Neural progenitor cell (in vitro differentiated cells): ENCODE results near the gene DLEC1. TPM values are rescaled to one million over a fixed set of nuclear protein-coding genes. Genes with fewer than 3 reads are reported as not detected.
"Not testable (repeated sequence)": the region's sequence is repeated elsewhere in the genome, so short reads cannot be mapped to it uniquely, and the experiment has no call there.

ENCODE experiments used
- DNase-seq: peaks from one replicate; pipeline ENCODE4 v3.0.0-alpha.2; 2016; ENCODE audit warnings: low spot score
- H2AFZ ChIP-seq: fragments of 200-600 bp; sonication (generic); replicated peaks from 2 replicates; pipeline ENCODE4 v1.6.1; 2016; ENCODE audit warnings: antibody characterized with exemption
- H3F3A ChIP-seq: fragments of 200-600 bp; sonication (generic); 2 replicates; pipeline ENCODE4 v1.6.1; 2016; ENCODE audit warnings: antibody characterized with exemption, low read depth
- H3K27ac ChIP-seq: fragments of 200-600 bp; sonication (generic); 2 replicates; pipeline ENCODE4 v1.5.1; 2016; ENCODE audit warnings: mild to moderate bottlenecking
- H3K27me3 ChIP-seq: fragments of 200-600 bp; sonication (generic); 2 replicates; pipeline ENCODE4 v1.6.1; 2016; ENCODE audit warnings: mild to moderate bottlenecking, moderate library complexity
- H3K36me3 ChIP-seq: fragments of 200-600 bp; sonication (generic); 2 replicates; pipeline ENCODE4 v1.5.1; 2016
- H3K4me1 ChIP-seq: fragments of 200-600 bp; sonication (generic); 2 replicates; pipeline ENCODE4 v1.6.1; 2016; ENCODE audit warnings: mixed run types
- H3K4me2 ChIP-seq: fragments of 200-600 bp; sonication (generic); 2 replicates; pipeline ENCODE4 v1.6.1; 2016
- H3K4me3 ChIP-seq: fragments of 200-600 bp; sonication (generic); 2 replicates; pipeline ENCODE4 v1.5.1; 2016
- H3K79me2 ChIP-seq: fragments of 200-600 bp; sonication (generic); 2 replicates; pipeline ENCODE4 v1.6.1; 2016; ENCODE audit warnings: low read depth
- H3K9ac ChIP-seq: fragments of 200-600 bp; sonication (generic); 2 replicates; pipeline ENCODE4 v1.6.1; 2016
- H3K9me3 ChIP-seq: fragments of 200-600 bp; sonication (generic); 2 replicates; pipeline ENCODE4 v1.5.1; 2016; ENCODE audit warnings: low read depth
- H4K20me1 ChIP-seq: fragments of 200-600 bp; sonication (generic); 2 replicates; pipeline ENCODE4 v1.6.1; 2016; ENCODE audit warnings: low read depth
- H3K27ac Mint-ChIP-seq: 3 replicates; pipeline ENCODE4 v1.8.0; 2021; ENCODE audit warnings: mixed read lengths
- H3K27me3 Mint-ChIP-seq: 2 replicates; pipeline ENCODE4 v1.8.0; 2022; ENCODE audit warnings: low read depth, mild to moderate bottlenecking, inconsistent platforms, moderate library complexity, mixed read lengths; ENCODE audit not compliant: insufficient read depth
- H3K36me3 Mint-ChIP-seq: 3 replicates; pipeline ENCODE4 v1.8.0; 2021; ENCODE audit warnings: mixed read lengths
- H3K4me1 Mint-ChIP-seq: 3 replicates; pipeline ENCODE4 v1.8.0; 2021; ENCODE audit warnings: mixed read lengths
- H3K4me3 Mint-ChIP-seq: 3 replicates; pipeline ENCODE4 v1.8.0; 2021; ENCODE audit warnings: mild to moderate bottlenecking, moderate library complexity, mixed read lengths
- H3K9me3 Mint-ChIP-seq: 3 replicates; pipeline ENCODE4 v1.8.0; 2020; ENCODE audit warnings: mixed read lengths
- EZH2 ChIP-seq: fragments of 200-600 bp; sonication (generic); IDR thresholded peaks from 2 replicates; pipeline ENCODE4 v1.6.1; 2017; ENCODE audit warnings: antibody characterized with exemption, mild to moderate bottlenecking, moderate library complexity
- EZH2phosphoT487 ChIP-seq: fragments of 200-600 bp; sonication (generic); IDR thresholded peaks from 2 replicates; pipeline ENCODE4 v1.6.1; 2017; ENCODE audit warnings: antibody characterized with exemption
- total RNA-seq: library from RNA; depleted of rRNA; stranded (reverse); fragments of >200 nt; gene quantifications from 2 replicates; pipeline ENCODE4 v1.2.3, GENCODE V29; 2015; ENCODE audit warnings: low replicate concordance
- TF ChIP-seq, protein P1 (sequence below): fragments of 200-600 bp; sonication (generic); IDR thresholded peaks from 2 replicates; pipeline ENCODE4 v1.5.1; 2017; ENCODE audit warnings: antibody characterized with exemption, mild to moderate bottlenecking

DLEC1 gene
- total RNA-seq, 1 donor from 2014 or later: 0.60 TPM

DNA sequence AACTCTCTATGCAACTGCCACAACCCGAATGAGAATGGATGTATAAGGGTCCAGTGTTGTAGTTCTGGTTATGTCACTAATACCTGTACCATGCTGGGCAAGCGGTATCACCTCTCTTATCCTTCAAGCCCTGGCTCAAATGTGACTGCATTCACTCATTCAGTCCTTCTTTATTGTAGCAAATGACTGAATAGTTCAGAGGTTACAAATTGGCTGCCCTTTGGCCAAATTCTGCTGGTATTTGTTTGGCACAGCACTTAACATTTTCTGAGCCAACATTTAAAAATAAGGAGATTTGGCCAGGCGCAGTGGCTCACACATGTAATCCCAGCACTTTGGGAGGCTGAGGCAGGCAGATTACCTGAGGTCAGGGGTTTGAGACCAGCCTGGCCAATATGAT is 47.5 kb downstream of the DLEC1 start:
- H3K27me3 Mint-ChIP-seq: peaks cover 12% of the 10 kb centered on the region
- TF ChIP-seq, protein P1, sequence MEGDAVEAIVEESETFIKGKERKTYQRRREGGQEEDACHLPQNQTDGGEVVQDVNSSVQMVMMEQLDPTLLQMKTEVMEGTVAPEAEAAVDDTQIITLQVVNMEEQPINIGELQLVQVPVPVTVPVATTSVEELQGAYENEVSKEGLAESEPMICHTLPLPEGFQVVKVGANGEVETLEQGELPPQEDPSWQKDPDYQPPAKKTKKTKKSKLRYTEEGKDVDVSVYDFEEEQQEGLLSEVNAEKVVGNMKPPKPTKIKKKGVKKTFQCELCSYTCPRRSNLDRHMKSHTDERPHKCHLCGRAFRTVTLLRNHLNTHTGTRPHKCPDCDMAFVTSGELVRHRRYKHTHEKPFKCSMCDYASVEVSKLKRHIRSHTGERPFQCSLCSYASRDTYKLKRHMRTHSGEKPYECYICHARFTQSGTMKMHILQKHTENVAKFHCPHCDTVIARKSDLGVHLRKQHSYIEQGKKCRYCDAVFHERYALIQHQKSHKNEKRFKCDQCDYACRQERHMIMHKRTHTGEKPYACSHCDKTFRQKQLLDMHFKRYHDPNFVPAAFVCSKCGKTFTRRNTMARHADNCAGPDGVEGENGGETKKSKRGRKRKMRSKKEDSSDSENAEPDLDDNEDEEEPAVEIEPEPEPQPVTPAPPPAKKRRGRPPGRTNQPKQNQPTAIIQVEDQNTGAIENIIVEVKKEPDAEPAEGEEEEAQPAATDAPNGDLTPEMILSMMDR: no peak
- TF ChIP-seq EZH2: no peak
- TF ChIP-seq EZH2phosphoT487: no peak
- Histone ChIP-seq H3K79me2 (no peaks in the 10 kb centered on the region), H3F3A (peaks cover 11% of the 10 kb centered on the region), H3K9ac (no peak overlapping the region), H4K20me1 (no peaks in the 10 kb centered on the region), H3K4me1 (no peaks in the 10 kb centered on the region), H3K4me3 (no peak overlapping the region), H3K9me3 (no peaks in the 10 kb centered on the region), H3K27me3 (no peaks in the 10 kb centered on the region), H3K36me3 (no peaks in the 10 kb centered on the region), H3K27ac (no peak overlapping the region), H2AFZ (no peak overlapping the region), H3K4me2 (no peak overlapping the region)
- no peak overlapping the region for H3K4me3 Mint-ChIP-seq
- H3K4me1 Mint-ChIP-seq: peaks cover 5% of the 10 kb centered on the region
- H3K27ac Mint-ChIP-seq: no peak overlapping the region
- peaks cover 20% of the 10 kb centered on the region for H3K9me3 Mint-ChIP-seq
- H3K36me3 Mint-ChIP-seq: peaks cover 9% of the 10 kb centered on the region
- no peak for DNase-seq

DNA sequence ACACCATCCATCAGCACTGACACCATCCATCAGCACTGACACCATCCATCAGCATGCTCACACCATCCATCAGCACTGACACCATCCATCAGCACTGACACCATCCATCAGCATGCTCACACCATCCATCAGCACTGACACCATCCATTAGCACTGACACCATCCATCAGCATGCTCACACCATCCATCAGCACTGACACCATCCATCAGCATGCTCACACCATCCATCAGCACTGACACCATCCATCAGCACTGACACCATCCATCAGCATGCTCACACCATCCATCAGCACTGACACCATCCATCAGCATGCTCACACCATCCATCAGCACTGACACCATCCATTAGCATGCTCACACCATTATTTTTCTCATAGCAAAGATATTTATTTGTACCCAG is 48.3 kb downstream of the DLEC1 start:
- not testable (repeated sequence) for DNase-seq, H3K4me1 Mint-ChIP-seq, H3K27ac Mint-ChIP-seq, H3K4me1 ChIP-seq, H3K79me2 ChIP-seq, H3K4me3 Mint-ChIP-seq, H3K27ac ChIP-seq, H3K27me3 ChIP-seq, H3K9ac ChIP-seq, H3K4me3 ChIP-seq, H3K4me2 ChIP-seq, H2AFZ ChIP-seq, H3K36me3 Mint-ChIP-seq, H3K9me3 ChIP-seq, H4K20me1 ChIP-seq, H3K36me3 ChIP-seq
- peaks cover 20% of the 10 kb centered on the region for H3K9me3 Mint-ChIP-seq
- H3K27me3 Mint-ChIP-seq: peaks cover 12% of the 10 kb centered on the region
- peaks cover 11% of the 10 kb centered on the region for H3F3A ChIP-seq

DNA sequence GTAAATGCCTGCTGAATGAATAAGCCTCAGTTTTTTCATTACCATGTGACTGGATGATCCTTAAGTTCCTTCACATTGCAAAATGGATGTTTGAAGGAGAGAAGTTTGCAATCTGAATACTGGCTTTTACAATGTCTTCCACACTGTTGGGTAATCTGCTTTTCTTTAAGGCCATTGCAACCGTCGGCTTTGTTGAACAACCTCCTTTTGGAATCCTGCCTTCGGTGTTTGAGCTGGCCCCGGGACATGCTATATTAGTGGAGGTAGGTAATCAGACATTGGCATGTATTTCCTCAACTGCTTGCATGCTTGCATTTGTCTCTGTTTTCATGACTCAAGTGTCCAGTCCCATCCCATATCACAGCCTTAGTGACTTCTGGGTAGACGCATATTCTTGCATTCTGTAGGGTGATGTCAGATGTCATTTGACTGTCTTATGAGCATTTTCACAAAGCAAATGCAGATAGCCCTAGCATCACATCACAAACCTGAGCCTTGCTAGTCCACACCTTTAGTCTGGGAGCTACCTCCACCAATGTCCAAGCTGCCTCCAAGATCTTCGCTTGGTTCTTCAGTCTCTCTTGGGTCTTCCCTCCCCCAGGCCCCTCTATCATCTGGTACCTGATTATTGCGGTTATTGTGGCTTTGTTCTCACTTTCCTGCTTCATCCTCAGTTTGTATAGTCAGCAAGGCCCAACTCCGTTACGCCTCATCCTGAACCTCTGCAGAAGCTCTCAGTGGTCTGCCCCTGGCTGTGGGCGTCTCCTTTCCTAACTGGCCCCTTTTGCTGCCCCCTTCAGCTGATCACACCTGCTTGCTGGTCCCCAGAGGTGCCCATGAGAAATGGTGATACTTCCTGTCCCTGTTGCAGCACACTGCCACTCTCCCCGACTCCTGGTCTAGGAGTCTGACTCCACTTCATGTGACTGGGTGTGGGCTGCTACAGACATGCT is 49.4 kb downstream of the DLEC1 start:
- Histone ChIP-seq H3K4me1 (no peaks in the 10 kb centered on the region), H3K9me3 (no peaks in the 10 kb centered on the region), H3K4me3 (no peak overlapping the region), H3K79me2 (no peaks in the 10 kb centered on the region), H3K27ac (no peak overlapping the region), H3K27me3 (no peaks in the 10 kb centered on the region), H3K4me2 (no peak overlapping the region), H4K20me1 (no peaks in the 10 kb centered on the region), H2AFZ (no peak overlapping the region), H3K36me3 (no peaks in the 10 kb centered on the region), H3K9ac (no peak overlapping the region), H3F3A (peaks cover 11% of the 10 kb centered on the region)
- no peak for DNase-seq
- Mint-ChIP-seq H3K27me3 (peaks cover 12% of the 10 kb centered on the region), H3K4me1 (peaks cover 5% of the 10 kb centered on the region), H3K36me3 (peaks cover 9% of the 10 kb centered on the region), H3K27ac (no peak overlapping the region), H3K4me3 (no peak overlapping the region), H3K9me3 (peaks cover 12% of the 10 kb centered on the region)
- TF ChIP-seq, protein P1: no peak
- no peak for TF ChIP-seq EZH2phosphoT487
- TF ChIP-seq EZH2: no peak

DNA sequence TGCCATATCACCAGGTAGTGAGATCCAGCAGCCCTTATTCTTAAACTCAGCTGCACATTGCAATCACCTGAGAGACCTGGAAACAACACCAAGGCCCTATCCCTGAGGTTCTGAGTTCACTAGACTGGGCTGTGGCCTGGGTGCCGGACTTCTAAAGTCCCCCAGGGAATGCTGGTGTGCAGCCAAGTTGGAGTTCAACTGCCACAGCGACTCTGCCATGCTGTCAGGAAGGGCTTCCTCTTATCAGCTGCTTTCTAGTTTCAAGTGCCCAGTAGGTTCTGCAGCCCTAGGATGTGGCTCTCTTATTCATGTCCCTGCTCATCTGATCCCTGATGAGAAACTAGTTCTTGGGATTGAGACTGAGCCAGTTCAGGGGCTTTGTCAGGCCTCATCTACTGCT is 50.2 kb downstream of the DLEC1 start:
- no peaks in the 10 kb centered on the region for H3K79me2 ChIP-seq
- Mint-ChIP-seq H3K4me3 (no peak overlapping the region), H3K9me3 (peaks cover 7% of the 10 kb centered on the region), H3K36me3 (peaks cover 5% of the 10 kb centered on the region), H3K27me3 (peaks cover 7% of the 10 kb centered on the region), H3K4me1 (peaks cover 2% of the 10 kb centered on the region), H3K27ac (no peak overlapping the region)
- TF ChIP-seq EZH2phosphoT487: no peak
- TF ChIP-seq, protein P1: no peak
- no peak for TF ChIP-seq EZH2
- no peak for DNase-seq
- no peak overlapping the region for H3K4me3 ChIP-seq
- H3K27ac ChIP-seq: no peak overlapping the region
- H3F3A ChIP-seq: peaks cover 8% of the 10 kb centered on the region
- no peaks in the 10 kb centered on the region for H3K9me3 ChIP-seq
- no peaks in the 10 kb centered on the region for H3K4me1 ChIP-seq
- no peaks in the 10 kb centered on the region for H3K27me3 ChIP-seq
- no peak overlapping the region for H3K4me2 ChIP-seq
- H3K9ac ChIP-seq: no peak overlapping the region
- H2AFZ ChIP-seq: no peak overlapping the region
- H3K36me3 ChIP-seq: no peaks in the 10 kb centered on the region
- H4K20me1 ChIP-seq: no peaks in the 10 kb centered on the region
